ENCODE data around the gene TRERF1.

DNA sequence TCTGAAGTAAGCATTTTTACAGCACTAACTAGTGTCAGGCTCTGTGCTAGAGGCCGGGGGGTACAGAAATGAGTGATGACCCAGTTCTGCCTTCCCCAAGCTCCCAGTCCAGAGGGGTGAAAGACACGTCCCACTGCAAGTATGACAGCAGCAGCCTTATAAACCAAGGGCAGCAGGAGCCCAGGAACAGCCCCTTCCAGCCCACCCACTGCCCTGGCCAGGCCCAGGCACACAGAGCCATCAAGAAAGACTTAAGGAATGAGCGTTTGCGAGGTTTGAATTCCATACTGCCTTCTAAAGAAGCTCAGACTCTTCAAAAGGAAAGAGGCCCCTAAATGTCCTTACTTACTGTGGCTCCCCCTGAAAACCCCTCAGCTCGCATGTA lies 10.0 kb downstream of the TRERF1 start:
- TF ChIP-seq CTCF (optimal IDR thresholded peaks at IDR 0.05 in 1 of 3, IDR thresholded peaks at IDR 0.05 in 1 of 3, conservative IDR thresholded peaks at IDR 0.05 in 1 of 3; ENCODE audit: extremely low read depth in 1 of 3, insufficient read depth in 2 of 3, low read length in 3 of 3) (no peak), EZH2 (IDR thresholded peaks at IDR 0.05; ENCODE audit: low read length) (no peak)

Data from keratinocyte (primary cell).